GM21717 (cell line): Measurements from ENCODE around the gene RHBDD1.
A peak's percentile ranks its signal among the peaks of the same experiment; 100 is the strongest.
"Not testable (repeated sequence)": the region's sequence is repeated elsewhere in the genome, so short reads cannot be mapped to it uniquely, and the experiment has no call there.

Source experiments
- ATAC-seq: cut with Tn5 transposase; IDR thresholded peaks from one replicate; pipeline ENCODE4 v1.9.1; 2021; ENCODE audit warnings: mild to moderate bottlenecking, moderate library complexity; ENCODE audit not compliant: unreplicated experiment

The RHBDD1 gene

DNA sequence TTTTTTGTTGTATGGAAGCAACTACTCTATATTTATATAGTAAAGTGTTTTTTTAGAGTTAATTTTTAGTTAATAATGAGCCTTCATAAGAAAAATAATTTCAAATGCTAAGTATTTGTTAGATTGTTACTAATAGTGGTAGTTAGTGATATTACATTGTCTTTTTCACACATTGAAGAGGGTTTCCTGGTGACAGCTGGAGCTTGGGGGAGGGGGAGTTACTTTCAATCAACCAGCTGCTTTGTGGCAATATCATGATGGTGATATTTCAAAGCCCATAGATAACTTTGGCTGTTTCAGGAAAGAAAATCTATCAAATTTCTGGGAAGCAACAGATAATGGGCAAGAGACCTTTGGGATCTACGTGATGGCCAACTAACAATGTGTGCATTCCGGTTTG is 4.1 kb downstream of the RHBDD1 start:
- ATAC-seq = no peak

DNA sequence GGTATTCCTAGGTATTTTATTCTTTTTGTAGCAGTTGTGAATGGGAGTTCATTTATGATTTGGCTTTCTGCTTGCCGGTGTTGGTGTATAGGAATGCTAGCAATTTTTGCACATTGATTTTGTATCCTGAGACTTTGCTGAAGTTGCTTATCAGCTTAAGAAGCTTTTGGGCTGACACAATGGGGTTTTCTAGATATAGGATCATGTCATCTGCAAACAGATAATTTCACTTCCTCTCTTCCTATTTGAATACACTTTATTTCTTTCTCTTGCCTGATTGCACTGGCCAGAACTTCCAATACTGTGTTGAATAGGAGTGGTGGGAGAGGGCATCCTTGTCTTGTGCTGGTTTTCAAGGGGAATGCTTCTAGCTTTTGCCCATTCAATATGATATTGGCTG is 7.1 kb downstream of the RHBDD1 start:
- ATAC-seq = not testable (repeated sequence)

DNA sequence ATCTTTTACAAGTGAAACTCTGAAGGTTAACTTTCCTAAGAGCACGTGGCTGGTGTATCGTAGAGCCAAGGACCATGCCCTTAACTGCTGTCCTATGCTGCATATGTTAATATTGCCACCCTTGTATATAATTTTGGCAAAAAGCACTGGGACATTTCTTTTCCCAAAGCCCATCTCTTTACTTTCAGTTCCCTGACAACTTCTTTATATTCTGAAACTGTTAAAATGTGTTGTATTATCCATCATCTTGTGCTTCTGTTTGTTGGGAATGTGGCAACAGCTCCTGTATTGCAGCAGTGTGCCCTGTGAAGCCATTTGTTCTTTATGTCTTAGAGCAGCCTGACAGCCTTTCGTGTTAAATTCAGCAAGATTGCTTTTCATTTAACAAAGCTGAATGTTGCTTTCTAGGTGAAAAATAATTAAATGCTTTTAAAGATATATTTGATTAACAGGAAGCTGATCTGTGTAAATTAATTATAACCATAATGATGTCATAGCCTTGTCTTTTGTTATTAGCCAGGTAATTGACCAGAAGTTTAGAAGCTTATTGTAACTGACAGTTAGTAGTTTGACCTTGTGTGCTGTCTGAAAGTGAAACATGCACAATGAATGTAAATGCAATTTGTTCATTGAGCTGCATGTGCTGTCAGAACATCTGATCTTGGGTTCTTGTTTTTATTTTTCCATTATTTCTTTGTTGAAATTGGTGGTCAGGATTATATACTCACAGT is 9.7 kb downstream of the RHBDD1 start:
- peak; percentile 62 for ATAC-seq

DNA sequence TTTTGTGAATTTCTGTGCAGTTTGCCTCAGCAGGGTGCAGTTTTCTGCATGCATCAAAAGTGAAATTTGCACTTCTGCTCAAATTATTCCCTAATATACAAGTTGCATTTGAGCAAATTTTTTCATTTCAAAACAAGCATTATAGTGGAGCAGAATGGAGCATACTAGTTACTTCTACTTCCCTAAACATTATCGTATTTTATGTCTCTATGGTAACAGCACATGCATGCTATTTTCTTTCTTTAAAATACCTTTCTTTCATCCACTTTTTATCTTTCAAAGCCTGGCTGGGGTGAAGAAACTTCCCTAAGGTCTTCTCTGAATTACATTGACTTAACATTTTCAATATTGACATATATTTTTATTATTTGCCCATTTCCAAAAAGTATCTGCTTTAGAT is 11.2 kb downstream of the RHBDD1 start:
- ATAC-seq = no peak

DNA sequence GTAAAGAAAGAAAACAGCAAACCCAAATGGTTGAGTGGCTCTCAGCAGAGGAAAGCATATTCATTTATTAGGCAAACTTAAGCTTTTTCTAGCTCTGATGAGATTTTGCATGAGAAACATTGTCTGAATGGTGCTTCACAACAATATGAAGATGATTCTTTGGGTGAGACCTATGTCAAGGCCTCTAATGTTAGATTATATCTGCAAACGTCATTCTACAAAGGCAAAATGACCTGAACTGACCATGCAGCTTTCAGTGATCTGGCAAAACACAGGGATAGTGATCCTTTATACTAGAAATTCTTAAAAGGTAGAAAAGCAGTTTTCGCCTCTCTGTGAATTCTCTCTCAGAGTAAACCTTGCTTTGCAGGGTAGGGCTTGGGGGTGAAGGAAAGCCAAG is 11.7 kb downstream of the RHBDD1 start:
- no peak for ATAC-seq

DNA sequence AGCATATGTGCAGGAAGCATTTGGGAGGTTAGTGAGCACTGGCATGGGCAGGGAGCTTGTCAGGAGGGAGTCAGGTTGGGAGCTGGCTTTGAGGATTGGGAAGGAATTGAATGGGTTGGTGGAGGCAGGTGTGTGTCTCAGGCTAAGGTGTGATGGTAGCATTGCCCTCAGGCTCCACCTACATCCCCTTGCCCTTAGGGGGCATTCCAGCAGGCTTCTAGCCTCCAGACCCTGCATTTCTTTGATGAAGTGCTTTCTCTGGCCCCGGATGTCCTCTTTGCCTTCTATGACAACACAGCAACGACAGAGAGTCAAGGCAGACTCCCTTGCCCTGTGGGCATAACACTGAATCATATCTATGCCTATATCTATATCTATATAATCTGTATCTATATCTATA is 13.5 kb downstream of the RHBDD1 start:
- ATAC-seq = no peak

DNA sequence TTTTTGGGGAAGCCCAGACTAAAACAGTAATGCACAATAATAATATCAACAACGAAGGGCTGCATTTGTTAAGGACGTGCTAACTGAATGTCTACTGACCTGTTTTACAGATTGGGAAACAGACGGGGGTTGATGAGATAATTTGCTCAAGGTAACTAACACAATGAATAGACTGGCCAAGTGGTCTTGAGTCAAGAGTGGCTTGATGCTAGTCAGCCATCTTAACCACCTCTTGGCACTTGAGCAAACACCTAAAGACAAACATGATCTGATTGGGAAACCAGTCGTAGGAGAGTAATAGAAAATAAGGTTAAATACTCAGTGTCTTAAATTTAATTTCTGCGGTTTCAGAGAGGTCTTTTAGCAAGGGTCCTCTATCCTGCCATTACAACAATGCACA is 14.2 kb downstream of the RHBDD1 start:
- ATAC-seq = no peak

DNA sequence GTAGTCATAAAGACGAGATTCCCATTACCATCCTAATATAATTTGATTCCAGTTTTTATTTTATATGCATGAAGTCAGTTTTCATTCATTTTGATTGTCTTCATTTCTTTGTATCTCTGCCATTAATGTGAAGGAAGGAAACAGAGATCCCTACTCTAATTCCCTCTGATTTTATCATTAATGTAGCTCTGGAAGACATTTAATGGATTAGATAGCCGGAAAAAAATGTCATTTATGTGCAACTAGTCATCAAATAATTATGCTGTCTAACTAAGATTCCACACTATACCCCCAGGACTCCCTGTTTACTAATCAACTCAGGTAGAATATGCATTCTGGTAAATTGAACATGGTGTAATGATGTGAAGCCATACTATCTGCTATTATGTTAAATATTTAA is 19.9 kb downstream of the RHBDD1 start:
- no peak for ATAC-seq

DNA sequence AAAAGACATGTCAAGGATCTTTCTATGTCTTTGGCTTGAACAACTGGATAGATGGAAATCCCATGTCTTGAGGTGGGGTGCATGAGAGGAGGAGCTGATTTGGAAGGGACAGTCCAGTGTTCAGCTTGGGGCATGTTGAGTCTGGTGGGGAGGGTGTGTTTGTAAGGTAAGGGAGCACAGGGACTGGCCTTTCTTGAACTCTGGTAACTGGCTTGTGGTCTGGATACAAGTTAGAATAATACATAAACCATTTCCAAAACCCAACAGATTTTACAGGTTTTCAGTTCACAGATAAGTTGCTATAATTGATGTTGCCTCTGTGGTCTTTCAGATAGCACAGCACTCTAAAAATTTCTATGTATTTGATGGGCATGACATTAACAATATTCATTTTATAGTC is 24.2 kb downstream of the RHBDD1 start:
- no peak for ATAC-seq

DNA sequence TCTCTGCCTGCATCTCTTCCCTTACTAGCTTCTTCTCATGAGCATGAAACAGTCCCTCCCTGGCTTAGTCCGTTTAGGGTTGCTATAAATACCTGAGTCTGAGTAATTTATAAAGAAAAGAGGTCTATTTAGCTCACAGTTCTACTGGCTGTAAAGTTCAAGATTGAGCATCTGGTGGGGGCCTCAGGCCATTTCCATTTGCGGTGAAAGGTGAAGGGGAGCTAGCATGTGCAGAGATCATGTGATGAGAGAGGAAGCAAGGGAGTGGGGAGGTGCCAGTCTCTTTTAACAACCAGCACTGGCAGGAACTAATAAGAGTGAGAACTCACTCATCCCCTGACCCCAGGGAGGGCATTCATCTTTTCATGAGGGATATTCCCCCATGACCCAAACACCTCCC is 26.8 kb downstream of the RHBDD1 start:
- peak; percentile 80 for ATAC-seq

DNA sequence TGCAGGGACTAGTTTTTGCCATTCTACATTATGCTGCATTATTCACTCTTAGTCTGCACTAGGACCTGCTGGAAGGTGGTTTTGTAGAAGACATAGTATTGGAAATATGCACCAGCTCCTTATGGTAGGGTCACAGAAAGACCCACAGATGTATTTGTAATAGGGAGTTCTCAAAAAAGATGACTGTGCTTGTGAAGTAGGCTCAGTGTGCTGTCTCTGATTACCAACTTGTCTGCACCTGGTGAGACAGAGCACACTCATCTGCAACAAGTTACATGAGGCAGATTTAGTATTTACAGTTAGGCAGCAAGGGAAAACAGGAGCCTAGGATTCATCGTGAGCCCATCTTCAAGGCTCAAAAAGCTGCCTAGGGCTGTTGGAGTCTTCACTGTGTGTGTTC is 29.4 kb downstream of the RHBDD1 start:
- ATAC-seq = no peak

DNA sequence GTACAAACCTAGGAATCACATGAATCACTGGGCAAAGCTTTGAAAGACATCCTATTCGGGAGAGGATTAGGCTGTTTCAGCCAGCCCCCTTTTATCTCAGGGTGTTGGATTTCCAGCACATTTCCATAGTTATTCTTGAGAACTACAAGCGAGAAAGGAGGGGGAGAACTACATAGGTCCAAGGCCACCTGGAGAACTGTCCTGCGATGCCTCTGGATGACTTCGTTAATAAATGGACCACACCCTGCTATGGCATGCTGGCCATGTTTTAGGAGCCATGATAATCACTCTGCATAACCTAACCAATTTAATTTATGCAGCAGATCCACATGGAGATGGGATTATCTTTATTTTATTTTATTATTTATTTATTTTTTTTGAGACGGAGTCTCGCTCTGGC is 29.9 kb downstream of the RHBDD1 start:
- ATAC-seq = no peak

DNA sequence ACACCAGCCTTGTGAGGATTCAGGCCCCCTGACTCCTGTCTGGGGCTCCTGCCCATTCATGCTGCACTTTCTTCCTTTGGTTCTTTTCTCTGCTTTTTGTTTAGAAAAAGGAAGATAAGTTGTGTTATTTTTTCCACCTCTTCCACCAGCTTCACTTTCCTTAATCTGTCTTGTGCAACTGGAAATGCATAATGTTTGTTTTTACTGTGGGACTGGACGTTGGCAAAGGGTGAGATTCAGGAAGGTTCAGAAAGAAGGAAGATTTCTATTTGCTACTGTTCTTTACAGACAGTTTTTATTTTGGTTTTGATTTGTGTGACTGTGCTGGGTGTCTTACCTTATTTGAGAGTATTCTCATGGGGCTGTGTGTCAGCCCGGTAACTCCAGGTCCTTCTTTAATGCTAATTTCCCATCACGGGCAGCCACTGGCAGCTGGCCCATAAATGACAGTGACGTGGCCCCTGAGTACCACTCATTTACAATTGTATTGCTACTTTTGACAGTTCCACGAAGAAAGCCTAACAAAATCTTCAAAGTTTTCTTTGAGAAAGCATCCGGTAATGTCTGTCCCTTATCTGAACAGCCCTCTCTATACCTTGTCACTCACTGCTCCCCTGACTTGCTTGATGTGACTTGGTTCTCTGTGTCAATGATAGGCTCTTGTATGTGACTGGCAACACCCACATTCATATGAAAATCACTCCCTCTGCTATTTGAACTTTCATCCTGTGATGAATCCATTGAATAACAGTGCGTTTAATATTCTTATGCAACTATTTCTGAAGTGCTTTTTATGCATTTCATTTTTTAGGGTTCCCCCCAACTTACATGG is 32.7 kb downstream of the RHBDD1 start:
- no peak for ATAC-seq

DNA sequence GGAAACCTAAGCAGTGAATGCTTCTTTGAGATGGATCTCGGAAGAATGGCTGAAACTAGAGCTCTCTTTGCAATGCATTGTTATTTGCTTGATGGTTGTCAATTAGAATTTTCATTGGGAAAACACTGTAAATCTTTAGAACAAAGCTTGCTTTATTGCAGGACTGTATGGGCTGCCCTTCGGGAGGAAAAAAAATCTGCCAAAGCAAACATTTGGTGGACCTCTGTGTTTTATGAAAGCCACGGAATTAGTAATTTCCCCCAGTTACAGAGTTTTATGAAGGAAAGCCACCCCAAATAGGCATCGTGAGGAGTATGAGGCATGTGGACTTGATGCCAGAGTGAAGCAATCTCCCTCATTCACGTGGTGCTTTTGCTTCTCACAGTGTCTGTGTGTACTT is 33.5 kb downstream of the RHBDD1 start:
- no peak for ATAC-seq

DNA sequence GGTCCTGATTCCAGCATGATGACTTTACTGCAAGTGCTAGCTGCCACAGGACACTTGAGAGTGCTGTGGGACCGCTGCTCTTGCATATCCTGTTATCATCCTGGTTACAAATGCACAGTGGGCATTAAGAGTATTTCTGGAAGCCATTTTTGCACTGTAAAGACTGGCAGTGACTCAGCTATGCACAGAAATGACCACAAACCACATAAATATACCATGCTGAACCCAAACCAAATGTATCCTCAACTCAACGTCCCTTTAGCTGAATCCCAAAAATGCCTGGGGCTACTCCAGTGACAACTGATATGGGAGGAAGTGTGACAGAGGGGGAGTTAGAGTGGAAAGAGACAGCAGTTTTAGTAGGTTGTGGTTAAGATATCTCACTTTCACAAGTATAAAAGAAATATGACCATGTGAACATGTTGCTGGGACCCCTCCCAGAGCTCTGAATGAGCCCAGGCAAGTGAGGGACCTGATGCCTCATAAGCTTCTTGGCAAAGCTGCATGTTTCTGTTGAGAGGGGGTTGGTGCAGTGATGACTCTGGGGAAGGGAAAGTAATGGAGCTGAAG is 37.3 kb downstream of the RHBDD1 start:
- peak; percentile 81 for ATAC-seq

DNA sequence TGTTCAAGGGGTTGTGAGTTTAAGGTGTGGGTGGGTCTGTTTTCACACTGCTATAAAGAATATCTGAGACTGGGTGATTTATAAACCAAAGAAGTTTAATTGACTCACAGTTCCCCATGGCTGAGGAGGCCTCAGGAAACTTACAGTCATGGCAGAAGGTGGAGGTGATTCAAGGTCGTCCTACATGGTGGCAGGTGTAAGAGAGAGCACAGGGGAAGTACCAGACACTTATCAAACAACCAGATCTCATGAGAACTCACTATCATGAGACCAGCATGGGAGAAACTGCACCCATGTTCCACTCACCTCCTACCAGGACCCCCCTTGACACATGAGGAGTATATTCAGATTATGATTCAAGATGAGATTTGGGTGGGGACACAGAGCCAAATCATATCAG is 38.0 kb downstream of the RHBDD1 start:
- no peak for ATAC-seq

DNA sequence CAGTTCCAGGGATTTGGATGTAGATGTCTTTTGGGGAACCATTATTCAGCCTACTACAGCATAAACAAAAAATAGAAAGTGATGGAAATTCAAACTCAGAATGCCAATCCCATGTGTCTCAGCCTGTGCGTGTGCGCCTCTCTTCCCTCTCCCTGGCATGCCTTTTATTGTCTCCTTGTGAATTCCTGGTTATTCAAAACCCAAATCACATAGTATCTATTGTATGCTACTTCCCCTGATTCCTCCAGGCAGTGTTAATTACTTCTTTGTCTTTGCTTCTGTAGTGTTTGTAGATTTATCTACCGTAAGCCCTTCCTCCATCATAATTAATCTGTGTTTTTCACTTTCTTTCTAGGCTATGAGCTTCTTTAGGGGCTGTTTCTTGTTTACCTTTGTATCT is 38.9 kb downstream of the RHBDD1 start:
- ATAC-seq = no peak

DNA sequence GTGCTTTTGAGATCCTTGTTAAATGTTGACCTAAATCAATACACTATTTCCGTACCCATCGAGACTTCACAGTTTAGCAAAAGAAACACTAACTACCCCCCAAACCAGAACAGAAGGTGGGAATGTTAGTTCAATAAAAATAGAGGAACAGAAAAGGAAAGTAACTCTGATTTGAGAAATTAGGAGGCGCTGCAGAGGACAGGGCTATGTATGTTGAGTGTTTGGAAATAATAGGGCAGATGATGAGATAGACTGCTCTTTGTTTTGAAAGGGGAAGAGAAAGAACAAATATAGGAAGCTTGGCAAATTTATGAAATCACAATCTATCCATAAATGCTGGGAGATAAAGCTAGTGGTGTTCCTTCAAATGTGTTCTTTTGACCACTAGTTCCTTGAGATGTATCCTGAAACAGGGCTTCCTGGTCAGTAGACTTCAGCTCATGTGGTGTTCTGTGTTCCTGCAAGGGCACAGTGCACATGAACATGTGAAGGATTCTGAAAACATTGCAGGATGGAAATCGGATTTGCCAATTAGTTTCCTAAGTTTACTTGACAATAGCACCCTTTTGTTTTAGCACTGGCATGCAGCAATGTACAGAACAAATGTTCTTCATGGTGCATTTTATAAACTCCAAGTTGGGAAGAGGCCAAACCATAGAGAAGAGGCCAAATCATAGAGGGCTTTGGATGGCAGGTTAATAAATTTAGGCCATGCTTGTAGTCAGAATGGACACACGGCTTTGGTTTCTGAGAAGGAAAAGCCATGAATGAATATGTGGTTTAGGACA is 39.8 kb downstream of the RHBDD1 start:
- ATAC-seq = no peak

DNA sequence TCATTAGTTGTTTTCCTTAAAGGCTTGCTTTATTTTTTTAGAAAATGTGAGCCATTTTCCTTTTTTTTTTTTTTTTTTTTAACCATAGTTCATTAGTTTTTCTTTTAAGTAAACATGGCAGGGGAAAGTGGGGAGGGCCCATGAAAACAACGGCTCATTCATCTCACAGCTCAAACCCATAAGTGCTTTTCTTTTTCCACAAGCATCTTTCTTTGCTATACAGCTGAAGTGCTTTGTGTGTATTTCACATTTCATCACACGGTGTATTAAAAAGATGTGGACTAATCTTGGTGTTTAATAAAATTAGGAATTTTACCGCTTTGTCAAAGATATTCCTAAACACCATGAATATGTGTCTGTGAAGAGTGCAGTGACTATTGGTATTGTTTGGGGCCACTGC is 41.6 kb downstream of the RHBDD1 start:
- no peak for ATAC-seq

DNA sequence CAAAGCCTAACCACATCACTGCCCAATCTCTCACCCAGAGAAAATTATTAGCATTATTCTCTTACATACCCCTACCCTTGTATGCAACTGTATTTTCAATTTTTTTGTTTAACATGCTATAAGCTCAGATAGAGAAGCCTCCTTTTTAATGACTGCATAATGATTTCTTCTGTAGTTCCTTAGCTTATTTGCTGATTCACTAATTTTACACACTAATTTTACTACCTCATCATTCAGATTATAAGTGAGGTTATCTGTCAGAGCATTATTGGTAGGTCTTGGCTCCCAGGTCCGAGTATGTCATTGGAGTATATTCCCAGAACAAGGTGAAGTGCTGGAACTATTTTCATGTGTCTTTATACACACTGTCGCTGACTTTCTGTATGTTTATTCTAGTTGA is 45.4 kb downstream of the RHBDD1 start:
- ATAC-seq = no peak

DNA sequence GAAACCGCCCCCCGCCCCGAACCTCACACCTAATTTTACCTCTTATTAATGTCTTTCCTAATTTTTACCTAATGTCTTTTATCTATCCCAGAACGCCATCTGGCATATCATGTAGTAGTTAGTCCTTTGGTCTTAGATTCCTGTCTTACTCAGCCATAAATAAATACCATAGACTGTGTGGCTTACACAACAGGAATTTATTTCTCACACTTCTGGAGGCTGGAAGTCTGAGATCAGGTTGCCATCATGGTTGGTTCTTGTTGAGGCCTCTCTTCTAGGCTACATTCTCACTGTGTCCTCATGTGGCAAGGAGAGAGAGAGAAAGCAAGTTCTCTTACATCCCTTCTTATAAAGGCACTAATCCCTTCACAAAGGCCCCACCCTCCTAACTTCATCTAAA is 46.8 kb downstream of the RHBDD1 start:
- ATAC-seq = no peak
